Prostate gland (tissue), 2 donors: ENCODE data around the gene ZNF821. TPM values are rescaled to one million over a fixed set of nuclear protein-coding genes. Genes with fewer than 3 reads are reported as not detected.

ENCODE experiments used
- DNase-seq: peaks from one replicate; pipeline ENCODE4 v3.0.0-alpha.2; 2019; ENCODE audit warnings: low spot score
- H3K27ac ChIP-seq, 2 donors: fragments of 200-600 bp; sonication (generic); 2 replicates each; pipeline ENCODE4 v1.5.1; 2017 to 2019
- H3K27me3 ChIP-seq: fragments of 200-600 bp; sonication (generic); replicated peaks from 2 replicates; pipeline ENCODE4 v1.5.1; 2019; ENCODE audit not compliant: insufficient read depth
- H3K36me3 ChIP-seq, 2 donors: fragments of 200-600 bp; sonication (generic); 1 replicate in 1 of 2; 2 replicates in 1 of 2; pipeline versions ENCODE4 v1.5.1 to v1.8.1; 2017 to 2019
- H3K4me1 ChIP-seq: fragments of 200-600 bp; sonication (generic); replicated peaks from 2 replicates; pipeline ENCODE4 v1.5.1; 2019
- H3K4me3 ChIP-seq, 2 donors: fragments of 200-600 bp; sonication (generic); 2 replicates each; pipeline ENCODE4 v1.5.1; 2017 to 2019
- H3K9me3 ChIP-seq: fragments of 200-600 bp; sonication (generic); 2 replicates; pipeline ENCODE4 v1.5.1; 2017
- CTCF ChIP-seq, 4 experiments: fragments of 200-600 bp in 2 of 4; fragments of 450-650 bp in 2 of 4; sonication (generic) in 2 of 4; IDR thresholded peaks; 1 replicate in 3 of 4; 2 replicates in 1 of 4; pipeline ENCODE4 v1.5.1; 2016 to 2019; ENCODE audit warnings: antibody characterized with exemption in 4 of 4, mild to moderate bottlenecking in 2 of 4, moderate library complexity in 2 of 4
- POLR2A ChIP-seq: fragments of 450-650 bp; IDR thresholded peaks from one replicate; pipeline ENCODE4 v1.6.1; 2016; ENCODE audit warnings: antibody characterized with exemption, mild to moderate bottlenecking
- POLR2AphosphoS5 ChIP-seq: sonication (generic); formaldehyde crosslinking; IDR thresholded peaks from one replicate; pipeline ENCODE4 v1.6.1; 2017; ENCODE audit warnings: antibody characterized with exemption
- WGBS: methylation state at CpG from one replicate; pipeline ENCODE4 v1.1.5; 2018; 5-methylcytosine and 5-hydroxymethylcytosine counted together
- intact Hi-C: fragments of 100-400 bp; cut with DNase I; formaldehyde crosslinking; loops from one replicate; pipeline ENCODE4 v1.14.2; 2022
- total RNA-seq, 2 donors: library from RNA; depleted of rRNA; stranded (reverse); fragments of >200 nt; gene quantifications; one replicate each; pipeline ENCODE4 v1.1.0, GENCODE V29; 2016

Gene ZNF821
- total RNA-seq, 2 donors from 2014 or later = 20.0 to 26.6 TPM

DNA sequence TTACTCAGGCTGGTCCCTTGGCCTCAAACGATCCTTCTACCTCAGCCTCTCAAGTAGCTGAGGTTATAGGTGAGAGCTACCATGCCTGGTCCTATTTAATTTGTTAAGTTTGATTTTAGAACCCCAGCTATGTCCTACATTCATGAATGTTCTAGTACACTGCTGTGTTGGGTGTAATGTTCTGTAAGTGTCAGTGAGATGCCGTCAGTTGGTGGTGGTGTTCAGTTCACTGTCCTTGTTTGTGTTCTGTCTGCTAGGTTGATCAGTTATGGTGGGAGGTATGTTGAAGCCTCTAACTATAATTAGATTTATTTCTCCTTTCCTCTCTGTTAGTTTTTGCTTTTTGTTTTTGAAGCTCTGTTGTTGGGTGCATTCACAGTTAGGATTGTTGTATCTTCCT, 19.6 kb upstream of the ZNF821 start:
- whole genome bisulfite sequencing = 81% methylated on average over 2 of the region's 2 CpGs

DNA sequence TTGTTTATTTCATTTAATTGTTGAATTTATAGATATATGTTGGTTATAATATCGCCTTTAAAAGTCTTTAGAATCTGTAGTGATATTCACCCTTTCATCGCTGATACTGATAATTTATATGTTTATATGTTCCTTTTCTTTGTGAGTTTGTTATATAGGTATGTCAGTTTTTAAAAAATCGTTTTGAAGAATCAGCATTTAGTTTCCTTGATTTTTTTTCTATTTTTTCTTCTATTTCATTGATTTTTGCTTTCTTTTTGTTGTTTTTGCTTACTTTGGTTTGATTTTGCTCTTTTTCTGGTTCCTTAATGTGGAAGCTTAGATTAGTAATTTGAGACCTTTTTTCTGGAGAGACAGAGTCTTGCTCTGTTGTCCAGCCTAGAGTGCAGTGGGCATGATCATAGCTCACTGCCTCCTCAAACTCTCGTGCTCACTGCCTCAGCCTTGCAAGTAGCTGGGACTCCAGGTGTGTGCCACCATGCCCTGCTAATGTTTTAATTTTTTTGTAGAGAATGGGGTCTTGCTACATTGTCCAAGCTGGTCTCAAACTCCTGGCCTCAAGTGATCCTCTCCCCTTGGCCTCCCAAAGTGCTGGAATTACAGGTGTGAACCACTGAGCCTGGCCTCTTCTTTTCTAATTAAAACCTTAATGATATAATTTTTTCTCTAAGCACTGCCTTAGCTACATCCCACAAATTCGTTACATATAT, 18.8 kb upstream of the ZNF821 start:
- Histone ChIP-seq H3K4me3 (no peak overlapping the region), H3K36me3 (no peaks in the 10 kb centered on the region), H3K4me1 (peaks cover under 1% of the 10 kb centered on the region), H3K27ac (no peak overlapping the region), H3K9me3 (no peaks in the 10 kb centered on the region), H3K27me3 (no peaks in the 10 kb centered on the region)
- 90% methylated on average over 5 of the region's 5 CpGs for WGBS
- TF ChIP-seq POLR2AphosphoS5 = no peak
- no peak for TF ChIP-seq CTCF (IDR thresholded peaks at IDR 0.05)
- TF ChIP-seq POLR2A = no peak
- DNase-seq = no peak
- intact Hi-C loops = no loop called here

More for the DNA sequence above, 19.6 kb upstream of the ZNF821 start:
- Histone ChIP-seq H3K27me3 (no peaks in the 10 kb centered on the region), H3K4me1 (no peaks in the 10 kb centered on the region), H3K4me3 (no peak overlapping the region), H3K9me3 (no peaks in the 10 kb centered on the region), H3K36me3 (no peaks in the 10 kb centered on the region), H3K27ac (no peak overlapping the region)
- no peak for DNase-seq
- TF ChIP-seq POLR2A (no peak), POLR2AphosphoS5 (no peak), CTCF (IDR thresholded peaks at IDR 0.05) (no peak)
- intact Hi-C loops = no loop called here

GRCh38 chr16:71899171-71899570, 15.2 kb upstream of the ZNF821 start:
- intact Hi-C loops = loop anchor here (5.0 kb wide), 1 partner anchor 92 kb away; the partner anchor contains the start of gene AP1G1
- H3K27ac ChIP-seq = no peak overlapping the region
- no peak overlapping the region for H3K4me3 ChIP-seq

GRCh38 chr16:71896764-71897368, 12.9 kb upstream of the ZNF821 start:
- Histone ChIP-seq H3K36me3 (no peaks in the 10 kb centered on the region), H3K27ac (no peak overlapping the region), H3K9me3 (no peaks in the 10 kb centered on the region), H3K4me3 (peak overlapping the region; percentile 70 to 98), H3K27me3 (no peaks in the 10 kb centered on the region), H3K4me1 (peaks cover 2% of the 10 kb centered on the region)
- intact Hi-C loops = loop anchor here (5.0 kb wide), 1 partner anchor 90 kb away; the partner anchor contains the start of gene AP1G1
- 58% methylated on average over 15 of the region's 15 CpGs for WGBS
- DNase-seq = no peak
- TF ChIP-seq POLR2AphosphoS5 (no peak), POLR2A (no peak), CTCF (IDR thresholded peaks at IDR 0.05) (no peak)

More at GRCh38 chr16:71899171-71899570, 15.2 kb upstream of the ZNF821 start:
- TF ChIP-seq CTCF (IDR thresholded peaks at IDR 0.05) = no peak
- no peak for TF ChIP-seq POLR2AphosphoS5
- no peak for TF ChIP-seq POLR2A
- Histone ChIP-seq H3K9me3 (no peaks in the 10 kb centered on the region), H3K4me1 (peaks cover 2% of the 10 kb centered on the region), H3K36me3 (no peaks in the 10 kb centered on the region), H3K27me3 (no peaks in the 10 kb centered on the region)
- WGBS = 93% methylated on average over 4 of the region's 4 CpGs
- no peak for DNase-seq
